ENCODE measurements around the gene PPM1H.
"Not testable (repeated sequence)": the region's sequence is repeated elsewhere in the genome, so short reads cannot be mapped to it uniquely, and the experiment has no call there.

The PPM1H gene

DNA sequence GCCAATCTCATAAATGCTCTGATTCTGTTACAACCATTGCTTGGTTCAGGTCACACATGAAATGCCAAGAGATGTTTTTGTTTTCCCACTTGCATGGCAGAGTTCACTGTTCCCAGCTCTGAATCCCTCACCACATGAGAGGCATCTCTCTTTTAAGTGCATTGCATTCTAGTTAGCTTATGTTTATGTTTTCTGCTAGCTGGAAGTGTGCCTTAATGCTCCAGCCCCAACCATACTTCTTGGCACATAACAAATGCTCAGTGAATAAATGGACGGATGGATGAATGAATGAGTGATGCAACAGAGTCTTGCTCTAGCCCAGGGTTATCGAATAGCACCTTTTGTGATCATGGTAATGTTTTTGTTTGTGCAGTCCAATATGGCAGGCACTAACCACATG is 197.3 kb downstream of the PPM1H start:
- DNase-seq, result no peak
- in situ Hi-C loops (cut with HindIII; ENCODE audit: low pct_ligation_motif_present, low pct_unique_long_range_greater_than_20kb, low sequenced_read_pairs), result no loop called here

DNA sequence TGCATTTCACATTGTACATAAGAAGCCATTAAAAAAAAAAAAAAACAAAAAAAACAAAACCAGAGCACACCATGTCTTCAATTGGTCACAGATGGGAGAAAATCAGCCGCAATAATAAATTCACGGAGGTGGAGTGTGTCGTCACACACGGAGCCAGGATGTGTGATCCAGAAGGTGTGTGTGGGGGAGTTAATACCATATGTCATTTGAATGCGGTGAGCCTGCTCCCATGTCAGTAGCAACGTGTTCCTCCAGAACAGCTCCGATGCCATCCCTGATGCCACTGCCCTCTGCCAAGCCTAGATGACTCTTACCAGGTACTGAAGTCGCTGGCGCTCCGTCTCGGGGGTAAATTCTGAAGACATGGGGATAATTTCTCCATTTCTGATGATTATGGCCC is 197.8 kb downstream of the PPM1H start:
- in situ Hi-C loops (cut with HindIII; ENCODE audit: low pct_ligation_motif_present, low pct_unique_long_range_greater_than_20kb, low sequenced_read_pairs), result no loop called here
- DNase-seq, result no peak

DNA sequence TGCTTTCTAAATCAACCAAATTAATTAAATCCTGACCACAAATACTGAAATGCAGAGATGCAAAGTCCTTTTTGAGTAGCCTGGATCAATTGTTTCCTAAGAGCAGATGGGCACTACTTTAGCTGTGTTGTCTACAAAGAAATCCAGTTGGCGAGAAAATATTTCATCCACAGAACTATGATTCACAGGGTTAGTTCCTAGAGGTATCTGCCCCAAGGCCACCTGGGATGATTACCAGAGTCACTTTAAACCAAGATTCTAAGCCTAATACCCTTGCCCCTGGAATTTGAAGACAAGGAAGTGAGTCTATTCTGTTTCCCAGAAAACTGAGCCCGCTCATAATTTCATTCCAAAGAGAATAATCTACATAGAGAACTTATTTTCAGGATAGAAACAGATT is 198.4 kb downstream of the PPM1H start:
- DNase-seq, result no peak

DNA sequence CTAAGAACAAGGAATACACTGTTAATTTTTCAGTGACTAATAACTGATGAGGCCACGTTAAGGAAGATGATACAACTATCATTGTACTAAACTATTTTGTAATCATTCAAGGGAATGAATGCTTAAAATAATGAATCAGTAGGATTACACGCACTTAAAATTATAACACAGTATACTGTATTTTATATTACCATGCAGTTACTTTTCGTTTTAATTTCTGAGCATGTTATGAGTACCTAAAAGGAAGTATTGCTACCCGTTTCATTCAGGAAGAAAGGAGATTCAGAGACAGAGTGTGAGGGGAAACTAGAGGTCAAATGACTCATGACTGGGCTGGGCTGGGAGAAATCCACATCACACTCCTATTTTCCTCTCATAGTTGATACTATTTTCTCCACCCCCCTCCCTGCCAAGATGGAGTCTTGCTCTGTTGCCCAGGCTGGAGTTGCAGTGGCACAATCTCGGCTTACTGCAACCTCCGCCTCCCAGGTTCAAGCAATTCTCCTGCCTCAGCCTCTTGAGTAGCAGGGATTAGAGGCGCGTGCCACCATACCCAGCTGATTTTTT is 202.0 kb downstream of the PPM1H start:
- peak; percentile 69 for DNase-seq
- in situ Hi-C loops (cut with HindIII; ENCODE audit: low pct_ligation_motif_present, low pct_unique_long_range_greater_than_20kb, low sequenced_read_pairs), result no loop called here

More for the DNA sequence above, 198.4 kb downstream of the PPM1H start:
- in situ Hi-C loops (cut with HindIII; ENCODE audit: low pct_ligation_motif_present, low pct_unique_long_range_greater_than_20kb, low sequenced_read_pairs), result no loop called here

DNA sequence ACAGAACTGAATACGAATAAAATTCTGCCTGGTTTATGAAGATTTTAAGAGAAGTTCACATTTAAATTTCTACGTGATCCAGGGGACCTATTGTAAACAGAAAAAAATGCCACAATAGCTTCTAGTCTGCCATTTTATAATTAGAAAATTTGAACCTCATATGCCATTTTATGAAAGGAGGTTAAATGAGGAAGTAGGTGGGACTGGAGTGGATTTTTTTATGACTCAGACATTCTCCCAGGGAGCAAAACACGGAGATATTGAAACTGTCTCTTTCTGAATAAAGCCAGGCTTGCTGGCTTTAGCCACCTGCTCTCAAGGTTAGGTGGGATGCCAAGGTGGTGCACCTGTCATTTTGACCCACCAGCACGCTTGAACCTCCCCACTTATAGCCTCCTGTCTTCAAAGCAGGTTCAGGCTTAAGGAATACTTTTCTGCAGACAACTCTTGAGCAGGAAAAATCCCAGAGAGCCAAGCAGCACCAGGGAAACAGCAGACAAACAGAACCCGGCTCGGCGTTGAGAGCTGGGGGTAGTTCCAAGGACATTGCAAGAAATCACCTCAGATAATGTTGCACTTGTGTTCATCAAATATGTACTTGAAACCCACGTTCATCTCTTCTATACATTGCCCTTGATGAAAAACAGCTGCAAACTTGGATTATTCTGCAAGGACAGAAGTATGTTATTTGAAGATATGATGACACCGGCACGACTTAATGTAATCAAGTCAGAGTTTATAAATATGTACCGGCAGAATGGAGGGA is 203.7 kb downstream of the PPM1H start:
- in situ Hi-C loops (cut with HindIII; ENCODE audit: low pct_ligation_motif_present, low pct_unique_long_range_greater_than_20kb, low sequenced_read_pairs), result no loop called here
- peak; percentile 76 for DNase-seq

DNA sequence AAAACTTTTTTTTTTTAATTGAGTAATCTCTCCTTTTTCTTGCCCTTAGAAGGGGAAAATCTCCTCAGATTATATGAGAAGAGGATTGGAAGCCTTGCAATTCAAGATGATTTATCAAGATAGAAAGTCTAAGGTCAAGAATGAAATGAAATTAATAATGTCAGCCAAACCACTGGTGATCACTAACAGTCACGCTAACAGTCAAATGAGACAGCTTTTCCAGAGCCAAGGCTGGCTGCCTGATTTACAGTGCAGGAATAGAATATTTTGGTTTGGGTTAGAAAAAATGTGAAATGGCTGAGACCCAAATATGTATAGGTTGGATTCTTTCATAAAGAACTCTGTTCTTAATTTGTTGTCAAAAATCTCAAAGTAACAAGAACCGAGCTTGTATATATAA is 204.3 kb downstream of the PPM1H start:
- DNase-seq, result no peak
- in situ Hi-C loops (cut with HindIII; ENCODE audit: low pct_ligation_motif_present, low pct_unique_long_range_greater_than_20kb, low sequenced_read_pairs), result no loop called here

DNA sequence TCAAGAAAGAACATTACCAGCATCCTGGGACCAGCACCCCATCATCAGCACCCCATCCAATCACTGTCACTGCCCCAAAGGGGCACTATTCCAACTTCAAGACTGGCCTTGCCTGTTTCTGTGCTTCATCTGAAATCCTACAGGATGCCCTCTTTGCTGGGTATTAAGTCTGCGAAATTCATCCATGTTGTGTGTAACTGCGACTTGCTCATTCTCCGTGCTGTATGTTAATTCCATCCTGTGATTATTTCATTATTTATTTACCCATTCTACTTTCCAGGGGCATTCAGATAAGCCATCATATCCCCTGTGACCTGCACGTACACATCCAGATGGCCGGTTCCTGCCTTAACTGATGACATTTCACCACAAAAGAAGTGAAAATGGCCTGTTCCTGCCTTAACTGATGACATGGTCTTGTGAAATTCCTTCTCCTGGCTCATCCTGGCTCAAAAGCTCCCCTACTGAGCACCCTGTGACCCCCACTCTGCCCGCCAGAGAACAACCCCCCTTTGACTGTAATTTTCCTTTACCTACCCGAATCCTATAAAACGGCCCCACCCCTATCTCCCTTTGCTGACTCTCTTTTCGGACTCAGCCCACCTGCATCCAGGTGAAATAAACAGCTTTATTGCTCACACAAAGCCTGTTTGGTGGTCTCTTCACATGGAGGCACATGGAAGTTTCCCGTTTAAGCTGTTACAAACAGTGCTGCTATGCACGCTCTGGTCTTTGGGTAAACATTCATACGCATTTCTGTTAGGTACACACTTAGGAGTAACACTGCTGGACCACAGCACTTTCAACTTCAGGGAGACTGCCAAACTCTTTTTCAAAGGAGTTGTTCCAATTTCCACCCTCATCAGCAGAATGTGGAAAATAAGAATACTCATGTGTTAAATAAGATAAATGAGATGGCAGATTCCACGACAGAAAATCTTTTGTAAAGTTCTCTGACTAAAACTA is 205.1 kb downstream of the PPM1H start:
- in situ Hi-C loops (cut with HindIII; ENCODE audit: low pct_ligation_motif_present, low pct_unique_long_range_greater_than_20kb, low sequenced_read_pairs), result not testable (repeated sequence)

DNA sequence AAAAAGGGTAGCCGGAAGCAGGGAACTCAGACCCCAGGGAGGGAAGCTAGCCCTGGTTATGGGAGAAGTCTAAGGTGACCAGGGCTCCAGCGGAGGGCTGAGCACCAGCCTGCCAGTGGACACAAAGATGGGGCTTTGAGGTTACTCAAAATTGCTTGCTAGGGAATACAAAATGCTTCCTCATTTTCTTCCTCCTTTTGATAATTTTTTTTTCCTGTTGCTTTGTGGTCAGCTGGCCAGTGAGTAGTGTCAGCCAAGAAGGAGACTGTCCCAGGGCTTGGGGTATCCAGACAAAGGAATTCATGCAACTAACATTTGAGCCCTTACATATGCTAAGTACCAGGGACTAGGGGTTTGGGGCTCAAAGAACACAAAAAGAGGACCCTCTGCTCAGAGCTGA is 206.2 kb downstream of the PPM1H start:
- DNase-seq, result no peak
- in situ Hi-C loops (cut with HindIII; ENCODE audit: low pct_ligation_motif_present, low pct_unique_long_range_greater_than_20kb, low sequenced_read_pairs), result no loop called here

More for the DNA sequence above, 205.1 kb downstream of the PPM1H start:
- DNase-seq, result not testable (repeated sequence)

DNA sequence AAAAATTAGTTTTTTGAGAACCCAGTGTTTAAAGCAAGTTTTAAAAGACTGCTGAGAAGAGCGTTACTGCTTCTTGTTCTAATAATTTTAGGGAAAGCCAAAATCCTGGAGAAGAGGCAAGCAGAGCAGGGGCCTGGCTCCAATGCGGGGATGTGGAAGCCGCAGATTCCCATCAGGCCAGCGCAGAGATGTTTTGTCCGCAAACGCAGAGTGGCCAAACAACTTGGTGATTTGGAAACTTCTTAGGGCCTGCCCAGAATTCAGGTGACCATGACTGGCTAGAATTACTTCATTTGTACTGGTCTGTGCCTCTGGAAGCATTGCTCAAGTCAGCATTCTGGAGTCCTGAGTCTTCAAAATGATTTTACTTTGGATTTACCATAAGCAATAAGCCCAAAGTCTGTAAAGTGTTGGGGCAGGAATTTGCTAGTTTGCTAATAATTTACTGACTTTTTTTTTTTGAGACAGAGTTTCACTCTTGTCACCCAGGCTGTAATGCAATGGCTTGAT is 208.4 kb downstream of the PPM1H start:
- DNase-seq, result peak; percentile 59
- in situ Hi-C loops (cut with HindIII; ENCODE audit: low pct_ligation_motif_present, low pct_unique_long_range_greater_than_20kb, low sequenced_read_pairs), result no loop called here

DNA sequence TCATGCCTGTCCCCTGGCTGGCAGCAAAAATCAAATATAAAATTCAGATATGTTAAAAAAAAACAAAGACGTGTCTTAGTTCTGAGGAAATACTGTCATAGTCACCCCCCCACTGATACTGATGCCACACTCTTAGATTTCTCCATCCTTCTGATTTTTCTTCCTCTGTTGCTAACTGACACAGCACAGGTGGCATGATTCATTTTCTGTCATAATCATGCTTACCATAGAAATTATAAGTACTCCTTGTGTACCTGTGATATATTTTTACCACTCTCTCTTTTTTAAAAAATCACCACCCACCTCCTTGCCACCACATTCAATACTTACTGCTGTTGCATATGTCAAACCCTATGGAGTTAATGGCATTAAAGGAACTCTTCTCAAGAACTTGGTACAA is 209.2 kb downstream of the PPM1H start:
- in situ Hi-C loops (cut with HindIII; ENCODE audit: low pct_ligation_motif_present, low pct_unique_long_range_greater_than_20kb, low sequenced_read_pairs), result no loop called here
- no peak for DNase-seq

DNA sequence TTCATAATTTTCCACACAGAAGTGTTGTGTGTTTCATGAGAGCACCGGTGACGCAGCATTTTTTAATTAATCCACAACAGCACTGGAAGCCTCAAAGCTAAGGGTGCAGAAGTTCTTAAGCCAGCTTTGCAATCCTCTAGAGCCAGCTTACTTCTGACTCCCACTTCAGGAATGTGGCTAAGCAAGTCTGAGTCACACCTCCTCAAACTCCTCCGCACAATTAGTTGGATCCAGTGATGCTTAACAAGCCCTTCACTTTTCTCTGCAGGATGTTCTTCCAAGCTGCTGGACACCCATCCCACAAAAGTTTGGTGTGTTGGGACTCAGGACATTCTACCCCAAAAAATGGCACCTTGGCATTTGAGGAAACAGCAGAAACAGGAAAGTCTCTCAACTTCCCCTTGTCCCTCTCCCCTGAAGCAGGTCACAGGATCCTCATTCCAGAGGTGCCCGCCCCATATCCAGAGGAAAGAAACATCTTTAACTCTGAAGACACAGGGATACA is 210.0 kb downstream of the PPM1H start:
- peak; percentile 99 for DNase-seq

DNA sequence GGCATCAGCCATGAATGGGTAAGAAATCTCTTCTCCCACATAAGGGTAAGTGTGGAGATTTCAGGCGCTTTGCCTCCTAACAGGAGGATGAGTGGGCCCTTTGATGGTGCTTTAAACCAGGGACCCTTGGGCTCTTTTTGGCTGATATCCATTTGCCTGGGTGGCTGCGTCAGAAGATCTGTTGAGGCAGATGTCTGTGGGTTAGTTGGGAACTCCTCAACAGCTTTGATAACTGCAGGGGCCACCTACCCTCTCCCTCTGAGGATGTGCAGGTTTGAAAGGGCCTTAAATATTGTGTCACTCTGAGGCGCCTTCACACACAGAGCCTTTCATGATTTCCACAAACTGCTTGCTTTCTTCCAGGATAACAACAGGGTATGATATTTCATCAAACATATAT is 210.7 kb downstream of the PPM1H start:
- DNase-seq, result no peak
- in situ Hi-C loops (cut with HindIII; ENCODE audit: low pct_ligation_motif_present, low pct_unique_long_range_greater_than_20kb, low sequenced_read_pairs), result no loop called here

More for the DNA sequence above, 210.0 kb downstream of the PPM1H start:
- in situ Hi-C loops (cut with HindIII; ENCODE audit: low pct_ligation_motif_present, low pct_unique_long_range_greater_than_20kb, low sequenced_read_pairs), result no loop called here

DNA sequence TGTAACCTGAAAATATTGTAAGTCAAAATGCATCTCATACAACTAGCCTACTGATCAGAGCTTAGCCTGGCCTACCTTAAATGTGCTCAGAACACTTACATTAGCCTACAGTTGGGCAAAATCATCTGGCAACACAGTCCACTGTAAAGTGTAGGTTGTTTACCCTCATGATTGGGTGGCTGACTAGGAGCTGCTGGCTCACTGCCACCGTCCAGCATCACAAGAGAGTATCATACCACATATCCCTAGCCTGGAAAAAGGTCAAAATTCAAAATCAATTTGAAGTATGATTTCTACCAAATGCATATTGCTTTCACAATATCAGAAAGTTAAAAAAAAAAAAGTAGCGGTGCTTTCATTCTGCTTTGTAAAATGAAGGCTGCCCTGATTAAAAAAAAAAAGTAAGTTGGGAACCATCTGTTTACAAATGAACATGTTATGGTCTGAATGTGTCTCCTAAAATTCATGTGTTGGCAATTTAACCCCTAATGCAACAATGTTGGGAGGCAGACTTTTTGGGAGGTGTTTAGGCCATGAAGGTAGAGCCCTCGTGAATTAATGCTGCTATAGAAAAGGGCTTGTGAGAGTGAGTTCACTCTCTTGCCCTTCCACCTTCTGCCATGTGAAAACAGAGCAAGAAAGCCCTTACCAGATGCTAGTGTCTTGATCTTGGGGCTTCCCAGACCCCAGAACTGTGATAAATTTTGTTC is 211.8 kb downstream of the PPM1H start:
- no peak for DNase-seq
- in situ Hi-C loops (cut with HindIII; ENCODE audit: low pct_ligation_motif_present, low pct_unique_long_range_greater_than_20kb, low sequenced_read_pairs), result no loop called here

DNA sequence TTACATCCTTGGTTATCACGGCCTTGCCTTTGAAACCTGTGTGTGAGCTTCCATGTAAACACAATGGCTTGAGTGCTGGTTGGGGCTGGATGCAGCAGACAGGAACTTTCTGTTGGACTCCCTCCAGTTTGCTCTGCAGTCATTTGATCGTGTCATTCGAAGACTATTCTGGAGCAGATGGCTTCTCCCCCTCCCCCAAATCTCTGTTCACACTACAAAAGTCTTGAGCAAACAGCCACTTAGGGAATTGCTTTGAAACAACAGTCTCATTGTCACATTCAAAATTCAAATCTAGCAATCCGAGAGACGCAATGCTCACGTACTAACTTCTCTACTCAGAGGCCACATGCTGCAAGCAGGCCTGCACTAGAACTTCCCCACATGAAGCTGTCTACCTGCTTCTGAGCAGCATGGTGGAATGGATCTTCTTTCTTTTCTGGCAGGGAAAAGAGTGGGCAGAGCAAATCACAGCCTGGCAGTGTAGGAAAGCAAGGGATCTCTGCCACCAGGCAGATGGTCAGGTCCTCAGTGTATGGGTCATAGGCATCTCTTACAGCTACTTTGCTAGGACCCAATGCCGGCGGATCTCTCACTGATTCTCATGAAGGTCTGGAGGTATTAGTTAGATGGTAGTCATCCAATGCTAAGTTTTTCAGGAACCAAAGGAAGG is 214.2 kb downstream of the PPM1H start:
- DNase-seq, result no peak
- in situ Hi-C loops (cut with HindIII; ENCODE audit: low pct_ligation_motif_present, low pct_unique_long_range_greater_than_20kb, low sequenced_read_pairs), result no loop called here

DNA sequence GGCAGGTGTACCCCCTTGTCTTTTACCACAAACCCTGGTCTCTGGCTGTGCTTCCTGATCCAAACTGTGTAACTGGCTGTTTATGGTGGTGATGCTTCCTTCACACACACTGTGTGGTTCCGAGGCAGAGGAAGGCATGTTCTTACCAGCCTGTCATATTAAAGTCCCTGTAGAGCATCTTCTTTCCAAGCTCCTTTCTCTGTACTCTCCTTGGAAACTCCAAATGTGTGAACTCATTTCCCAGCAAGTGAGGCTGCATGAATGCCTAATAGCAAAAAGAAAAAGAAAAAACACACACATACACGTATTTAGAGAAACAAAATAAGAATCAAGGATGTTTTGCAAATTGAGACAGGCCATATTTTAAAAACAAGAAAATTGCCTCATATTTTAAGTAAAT is 214.9 kb downstream of the PPM1H start:
- no peak for DNase-seq
- in situ Hi-C loops (cut with HindIII; ENCODE audit: low pct_ligation_motif_present, low pct_unique_long_range_greater_than_20kb, low sequenced_read_pairs), result no loop called here

DNA sequence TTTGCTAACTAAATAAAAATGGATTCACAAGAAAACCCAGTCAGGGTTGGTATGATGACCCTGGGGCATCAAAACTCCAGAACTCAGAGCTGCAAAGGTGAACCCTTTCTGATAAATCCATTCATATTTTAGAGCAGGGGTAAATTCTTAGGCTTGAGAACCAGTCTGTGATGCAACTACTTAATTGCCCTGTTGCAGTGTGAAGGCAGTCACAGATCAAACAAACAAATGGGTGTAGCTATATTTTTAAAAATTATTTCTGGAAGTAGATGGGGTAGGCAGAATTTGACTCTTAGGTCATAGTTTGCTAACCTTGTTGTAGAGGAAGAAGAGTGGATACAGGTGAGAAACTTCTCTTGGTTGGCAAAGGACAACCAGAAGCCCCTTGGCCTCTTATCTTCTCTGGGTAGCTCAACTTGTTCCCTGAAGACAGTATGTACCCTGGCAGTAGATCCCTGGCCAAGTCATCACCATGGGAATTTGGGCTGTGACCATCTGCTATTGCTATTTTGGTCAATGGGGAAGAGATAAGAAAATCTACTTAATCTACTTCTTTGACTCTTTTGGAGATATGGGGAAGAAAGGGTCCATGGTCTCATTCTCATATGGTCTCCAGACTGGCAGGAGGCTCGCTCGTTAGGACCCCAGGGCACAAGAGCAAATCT is 216.1 kb downstream of the PPM1H start:
- no peak for DNase-seq
- in situ Hi-C loops (cut with HindIII; ENCODE audit: low pct_ligation_motif_present, low pct_unique_long_range_greater_than_20kb, low sequenced_read_pairs), result no loop called here

DNA sequence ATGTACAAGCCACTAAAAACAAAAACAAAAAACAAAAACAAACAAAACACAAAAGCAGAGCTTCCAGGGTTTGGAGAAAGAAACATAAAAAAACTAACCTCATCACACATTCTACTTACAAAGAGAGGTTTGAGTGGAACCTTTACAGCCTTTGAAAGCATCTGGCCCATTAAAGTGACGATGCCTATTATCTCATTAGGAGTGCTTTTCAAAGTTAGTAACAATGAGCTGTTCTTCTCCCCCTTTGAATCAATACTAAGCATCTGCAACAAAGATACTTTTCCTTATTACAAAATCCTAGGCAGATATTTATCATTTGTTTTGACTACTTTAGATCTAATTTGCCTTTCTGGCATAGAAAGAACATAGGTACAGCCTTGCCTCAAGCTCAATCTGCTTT is 217.3 kb downstream of the PPM1H start:
- in situ Hi-C loops (cut with HindIII; ENCODE audit: low pct_ligation_motif_present, low pct_unique_long_range_greater_than_20kb, low sequenced_read_pairs), result no loop called here
- no peak for DNase-seq
